ENCODE measurements around the gene MRPS35. TPM values are rescaled to one million over a fixed set of nuclear protein-coding genes. Genes with fewer than 3 reads are reported as not detected.

The MRPS35 gene
- total RNA-seq, 2 experiments from 2014 or later = 62.8 to 65.2 TPM

DNA sequence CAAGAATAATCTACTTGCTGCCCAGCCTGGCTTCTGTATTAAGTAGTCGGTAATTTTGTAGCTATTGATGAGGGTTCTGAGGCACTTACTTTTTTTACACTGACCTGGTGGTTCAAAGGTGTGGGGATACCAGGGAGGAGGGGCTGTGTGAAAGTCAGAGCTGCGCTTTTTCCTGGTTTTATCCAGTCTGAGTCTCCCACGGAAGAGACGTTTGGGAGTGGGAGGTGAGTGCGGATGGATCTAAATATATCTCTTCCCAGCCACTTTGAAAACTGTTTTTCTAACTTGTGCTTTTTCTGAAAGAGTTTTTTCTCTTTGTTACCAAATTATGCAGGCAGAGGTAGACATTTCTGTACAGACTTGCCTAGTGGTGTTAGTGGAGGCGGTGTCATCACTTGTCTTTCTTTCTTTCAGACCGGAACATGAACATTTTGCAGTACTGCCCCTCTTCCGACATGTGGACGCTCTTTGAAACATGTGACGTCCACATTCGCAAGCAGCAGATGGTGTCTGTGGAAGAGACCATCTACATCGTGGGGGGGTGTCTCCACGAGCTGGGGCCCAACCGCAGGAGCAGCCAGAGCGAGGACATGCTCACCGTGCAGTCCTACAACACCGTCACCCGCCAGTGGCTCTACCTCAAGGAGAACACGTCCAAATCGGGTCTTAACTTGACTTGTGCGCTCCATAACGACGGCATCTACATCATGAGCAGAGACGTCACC lies 86.8 kb downstream of the MRPS35 start:
- ChIA-PET CTCF (no interaction called here), POLR2A (no interaction called here)

DNA sequence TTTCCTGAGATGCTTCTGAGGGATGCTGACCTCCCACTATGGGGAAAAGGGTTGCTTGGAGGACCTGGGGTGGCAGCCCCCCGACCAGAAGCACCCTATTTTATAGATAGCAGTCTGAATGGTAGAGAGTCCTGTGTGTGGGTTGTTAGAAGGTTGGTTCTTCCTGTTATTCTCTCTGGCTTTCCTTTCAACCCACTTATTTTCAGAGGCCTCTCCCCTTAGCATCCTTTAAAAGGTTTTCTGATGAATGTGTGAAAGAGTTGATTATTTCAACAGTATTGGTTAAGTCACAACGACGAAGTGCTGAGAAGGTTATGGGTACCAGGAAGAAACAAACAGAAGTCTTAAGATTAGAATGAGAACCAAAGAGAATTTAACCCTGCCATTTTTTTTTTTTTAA lies 90.2 kb downstream of the MRPS35 start:
- CTCF ChIA-PET = interaction anchor here (1.0 kb wide), 1 partner anchor 63 kb away, joined by 3 read pairs; no protein-coding TSS in a partner anchor
- POLR2A ChIA-PET = no interaction called here

- POLR2A ChIA-PET = no interaction called here
- CTCF ChIA-PET = no interaction called here
These were observed 91.0 kb downstream of the MRPS35 start for GRCh38 chr12:27801630-27802029.

- ChIA-PET POLR2A (interaction anchor here (0.6 to 1.1 kb wide), 3 partner anchors 15 to 107 kb away, joined by 4 to 8 read pairs (median 5); no protein-coding TSS in a partner anchor), CTCF (no interaction called here)
These were observed 91.9 kb downstream of the MRPS35 start for GRCh38 chr12:27802511-27802910.

GRCh38 chr12:27802936-27803335 lies 92.3 kb downstream of the MRPS35 start:
- ChIA-PET CTCF (no interaction called here), POLR2A (interaction anchor here (0.6 to 1.1 kb wide), 3 partner anchors 15 to 107 kb away, joined by 4 to 8 read pairs (median 5); no protein-coding TSS in a partner anchor)

DNA sequence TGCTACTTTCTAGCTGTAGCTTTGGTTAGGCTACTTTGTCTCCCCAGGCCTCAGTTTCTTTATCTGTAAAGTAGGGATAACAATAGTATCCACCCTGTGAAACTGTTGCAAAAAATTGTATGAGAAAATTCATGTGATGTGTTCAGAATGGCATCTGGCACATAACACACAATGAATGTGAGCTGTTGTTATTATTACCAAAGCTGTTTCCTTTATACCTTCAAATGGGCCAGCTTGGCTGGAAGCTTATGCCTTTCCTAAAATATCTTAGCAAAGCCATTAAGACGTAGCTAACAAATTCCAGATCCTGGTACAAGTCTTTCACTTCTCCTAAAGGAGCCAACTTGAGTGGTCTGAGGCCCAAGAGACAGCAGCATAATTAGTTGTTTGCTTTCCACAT lies 94.6 kb downstream of the MRPS35 start:
- CTCF ChIA-PET = interaction anchor here (1.4 kb wide), 1 partner anchor 17 kb away, joined by 6 read pairs; no protein-coding TSS in a partner anchor
- POLR2A ChIA-PET = no interaction called here

Other genes starting within 250 kb of the MRPS35 start
- gene PPFIBP1, start 186.6 kb upstream of the MRPS35 start, total RNA-seq = 10 to 100 TPM; 10.1 to 10.6 TPM
- under 1 TPM; 0.17 to 0.25 TPM for gene REP15, start 14.4 kb upstream of the MRPS35 start, total RNA-seq
- 10 to 100 TPM; 15.0 to 15.2 TPM for gene KLHL42, start 69.4 kb downstream of the MRPS35 start, total RNA-seq
- not detected for gene MANSC4, start 69.4 kb downstream of the MRPS35 start, total RNA-seq